CD14-positive monocyte (primary cell): ENCODE measurements around the gene TDRKH. TPM values are rescaled to one million over a fixed set of nuclear protein-coding genes. Genes with fewer than 3 reads are reported as not detected.
"Not testable (repeated sequence)": the region's sequence is repeated elsewhere in the genome, so short reads cannot be mapped to it uniquely, and the experiment has no call there.

Experiments used
- DNase-seq, 3 donors: peaks; one replicate each; pipeline ENCODE4 v3.0.0-alpha.2; 2011 to 2022
- H2AFZ ChIP-seq: 2 replicates; pipeline ENCODE4 v1.6.0; 2012; ENCODE audit warnings: mild to moderate bottlenecking, low read depth, low read length, inconsistent platforms; ENCODE audit not compliant: insufficient read depth, poor library complexity, severe bottlenecking
- H3K27ac ChIP-seq, 2 donors: 1 replicate in 1 of 2; 2 replicates in 1 of 2; pipeline ENCODE4 v1.5.1; 2012 to 2013; ENCODE audit warnings: low read length in 2 of 2, control low read depth in 1 of 2, inconsistent platforms in 1 of 2, low read depth in 1 of 2, mild to moderate bottlenecking in 1 of 2
- H3K27me3 ChIP-seq, 2 donors: one replicate each; pipeline versions ENCODE4 v1.6.0 to v1.6.1; 2011 to 2013; ENCODE audit warnings: low read length in 2 of 2; ENCODE audit not compliant: control insufficient read depth in 2 of 2, insufficient read depth in 2 of 2
- H3K36me3 ChIP-seq, 2 donors: replicated peaks in 1 of 2; 1 replicate in 1 of 2; 2 replicates in 1 of 2; pipeline versions ENCODE4 v1.5.1 to v1.6.1; 2012 to 2013; ENCODE audit warnings: low read length in 2 of 2, control low read depth in 1 of 2, inconsistent platforms in 1 of 2, mild to moderate bottlenecking in 1 of 2; ENCODE audit not compliant: insufficient read depth in 2 of 2, control insufficient read depth in 1 of 2
- H3K4me1 ChIP-seq, 2 donors: 1 replicate in 1 of 2; 2 replicates in 1 of 2; pipeline versions ENCODE4 v1.5.1 to v1.6.1; 2012 to 2013; ENCODE audit warnings: low read length in 2 of 2, control low read depth in 1 of 2, inconsistent platforms in 1 of 2, mild to moderate bottlenecking in 1 of 2, moderate library complexity in 1 of 2; ENCODE audit not compliant: insufficient read depth in 2 of 2, control insufficient read depth in 1 of 2
- H3K4me2 ChIP-seq: replicated peaks from 2 replicates; pipeline ENCODE3; 2012; ENCODE audit warnings: low read length, moderate library complexity, mild to moderate bottlenecking; ENCODE audit not compliant: poor library complexity, severe bottlenecking; ENCODE audit errors: extremely low read depth
- H3K4me3 ChIP-seq, 3 experiments: fragments of 200-600 bp in 1 of 3; sonication (generic) in 1 of 3; replicated peaks in 1 of 3; 1 replicate in 2 of 3; 2 replicates in 1 of 3; pipeline ENCODE4 v1.5.1; 2011 to 2013; ENCODE audit warnings: low read length in 3 of 3, mild to moderate bottlenecking in 3 of 3, control low read depth in 2 of 3, low read depth in 2 of 3, inconsistent platforms in 1 of 3, moderate library complexity in 1 of 3
- H3K79me2 ChIP-seq: 2 replicates; pipeline ENCODE4 v1.6.0; 2012; ENCODE audit warnings: mild to moderate bottlenecking, control low read depth, inconsistent platforms, low read length, moderate library complexity; ENCODE audit not compliant: insufficient read depth
- H3K9ac ChIP-seq: 2 replicates; pipeline ENCODE4 v1.6.0; 2017; ENCODE audit warnings: low read length, mild to moderate bottlenecking; ENCODE audit not compliant: insufficient read depth, poor library complexity, severe bottlenecking
- H3K9me3 ChIP-seq, 2 donors: replicated peaks in 1 of 2; 1 replicate in 1 of 2; 2 replicates in 1 of 2; pipeline versions ENCODE4 v1.5.1 to v1.6.1; 2012 to 2013; ENCODE audit warnings: low read length in 2 of 2, control low read depth in 1 of 2; ENCODE audit not compliant: control insufficient read depth in 1 of 2, insufficient read depth in 1 of 2
- H4K20me1 ChIP-seq: 2 replicates; pipeline ENCODE4 v1.6.0; 2012; ENCODE audit warnings: mild to moderate bottlenecking, low read length, control low read depth, moderate library complexity; ENCODE audit not compliant: insufficient read depth
- H3K27ac Mint-ChIP-seq, 7 donors: one replicate each; pipeline ENCODE4 v1.8.0; 2020; ENCODE audit warnings: mild to moderate bottlenecking in 7 of 7, mixed read lengths in 7 of 7, moderate library complexity in 6 of 7, inconsistent platforms in 2 of 7
- H3K27me3 Mint-ChIP-seq, 3 donors: one replicate each; pipeline ENCODE4 v1.8.0; 2021 to 2022; ENCODE audit warnings: low read depth in 3 of 3, mild to moderate bottlenecking in 3 of 3, mixed read lengths in 3 of 3, moderate library complexity in 3 of 3, inconsistent platforms in 1 of 3
- H3K36me3 Mint-ChIP-seq, 2 donors: one replicate each; pipeline ENCODE4 v1.8.0; 2020; ENCODE audit warnings: mixed read lengths in 2 of 2, inconsistent platforms in 1 of 2, mild to moderate bottlenecking in 1 of 2
- H3K4me1 Mint-ChIP-seq: one replicate; pipeline ENCODE4 v1.8.0; 2020; ENCODE audit warnings: mild to moderate bottlenecking, mixed read lengths
- H3K4me3 Mint-ChIP-seq, 2 donors: one replicate each; pipeline ENCODE4 v1.8.0; 2020; ENCODE audit warnings: mild to moderate bottlenecking in 2 of 2, mixed read lengths in 2 of 2, moderate library complexity in 1 of 2
- H3K9me3 Mint-ChIP-seq, 7 donors: one replicate each; pipeline ENCODE4 v1.8.0; 2020 to 2022; ENCODE audit warnings: mixed read lengths in 7 of 7, mild to moderate bottlenecking in 6 of 7, moderate library complexity in 6 of 7, inconsistent platforms in 2 of 7
- CTCF ChIP-seq: fragments of 200-600 bp; IDR thresholded peaks from one replicate; pipeline ENCODE4 v1.8.0; 2022; ENCODE audit warnings: antibody characterized with exemption, mild to moderate bottlenecking
- WGBS: methylation state at CpG from one replicate; pipeline ENCODE4 v1.1.5; 2013; ENCODE audit warnings: missing lambda C conversion rate; ENCODE audit not compliant: insufficient coverage; 5-methylcytosine and 5-hydroxymethylcytosine counted together
- intact Hi-C, 2 donors: fragments of 100-400 bp; cut with micrococcal nuclease; formaldehyde crosslinking; loops; one replicate each; pipeline versions ENCODE4 v1.15.0 to v1.15.1; 2023
- polyA plus RNA-seq, 3 donors: library from polyadenylated mRNA; depleted of rRNA in 1 of 3; unstranded in 2 of 3; stranded (reverse) in 1 of 3; fragments of 300-500 nt in 2 of 3; fragments of >200 nt in 1 of 3; fragmentation: Illumina TruSeq in 2 of 3; gene quantifications; 1 replicate in 2 of 3; 2 replicates in 1 of 3; pipeline ENCODE4 v1.2.3, GENCODE V29; 2012 to 2021

TDRKH gene
- polyA plus RNA-seq, 3 donors = 0.72 to 1.6 (median 1.1) TPM

GRCh38 chr1:151774256-151774922 lies 15.9 kb downstream of the TDRKH start:
- Mint-ChIP-seq H3K27ac (no peak overlapping the region), H3K27me3 (peaks cover 2 to 4% (median 3%) of the 10 kb centered on the region in 3 donors), H3K4me3 (no peak overlapping the region), H3K36me3 (peaks cover 16 to 17% of the 10 kb centered on the region in 2 donors), H3K4me1 (no peaks in the 10 kb centered on the region), H3K9me3 (peaks cover 0 to 1% (median 0%) of the 10 kb centered on the region in 7 donors)
- TF ChIP-seq CTCF = no peak
- Histone ChIP-seq H3K9me3 (no peaks in the 10 kb centered on the region), H3K36me3 (peaks cover 0 to 4% of the 10 kb centered on the region in 2 donors), H3K79me2 (no peaks in the 10 kb centered on the region), H3K27ac (no peak overlapping the region), H3K4me3 (no peak overlapping the region), H3K27me3 (no peaks in the 10 kb centered on the region), H4K20me1 (no peaks in the 10 kb centered on the region), H3K4me1 (no peaks in the 10 kb centered on the region), H3K9ac (no peak overlapping the region), H2AFZ (no peak overlapping the region), H3K4me2 (no peak overlapping the region)
- DNase-seq = no peak
- intact Hi-C loops = no loop called here
- WGBS = no CpG with 5 or more reads among the region's 3 CpGs

GRCh38 chr1:151773702-151774101 lies 16.6 kb downstream of the TDRKH start:
- Mint-ChIP-seq H3K27me3 (peaks cover 2 to 4% (median 3%) of the 10 kb centered on the region in 3 donors), H3K27ac (no peak overlapping the region), H3K4me3 (no peak overlapping the region), H3K36me3 (peaks cover 14 to 16% of the 10 kb centered on the region in 2 donors), H3K9me3 (peaks cover 0 to 1% (median 0%) of the 10 kb centered on the region in 7 donors), H3K4me1 (no peaks in the 10 kb centered on the region)
- Histone ChIP-seq H3K4me3 (no peak overlapping the region), H3K9ac (no peak overlapping the region), H3K4me2 (no peak overlapping the region), H3K36me3 (peaks cover 0 to 4% of the 10 kb centered on the region in 2 donors), H3K9me3 (no peaks in the 10 kb centered on the region), H3K4me1 (no peaks in the 10 kb centered on the region), H3K27me3 (no peaks in the 10 kb centered on the region), H4K20me1 (no peaks in the 10 kb centered on the region), H3K79me2 (no peaks in the 10 kb centered on the region), H2AFZ (no peak overlapping the region), H3K27ac (no peak overlapping the region)
- no peak for DNase-seq
- no peak for TF ChIP-seq CTCF
- WGBS = 80% methylated on average over 2 of the region's 5 CpGs
- intact Hi-C loops = no loop called here

GRCh38 chr1:151769270-151769669 lies 21.0 kb downstream of the TDRKH start:
- peaks cover 6 to 11% of the 10 kb centered on the region in 2 donors for H3K4me1 ChIP-seq
- H3K27ac Mint-ChIP-seq, H3K4me3 Mint-ChIP-seq, H3K27ac ChIP-seq, H3K9me3 ChIP-seq, H3K79me2 ChIP-seq, H4K20me1 ChIP-seq, intact Hi-C loops, H3K27me3 Mint-ChIP-seq, H3K4me2 ChIP-seq, H3K27me3 ChIP-seq, H3K9ac ChIP-seq, DNase-seq, H2AFZ ChIP-seq, H3K36me3 ChIP-seq, H3K9me3 Mint-ChIP-seq, H3K4me3 ChIP-seq, H3K36me3 Mint-ChIP-seq: not testable (repeated sequence)
- H3K4me1 Mint-ChIP-seq = peaks cover 11% of the 10 kb centered on the region
- WGBS = 100% methylated on average over 9 of the region's 34 CpGs
